VCaP (cell line): ENCODE data around the gene PERCC1.

Experiments used
- H3K27ac ChIP-seq: fragments of 450-650 bp; 2 replicates; pipeline ENCODE4 v1.5.1; 2017
- TF ChIP-seq, protein P1 (sequence below): fragments of 450-650 bp; conservative IDR thresholded peaks from 2 replicates; pipeline ENCODE4 v1.5.1; 2017; ENCODE audit warnings: mild to moderate bottlenecking, moderate library complexity

PERCC1 gene

DNA sequence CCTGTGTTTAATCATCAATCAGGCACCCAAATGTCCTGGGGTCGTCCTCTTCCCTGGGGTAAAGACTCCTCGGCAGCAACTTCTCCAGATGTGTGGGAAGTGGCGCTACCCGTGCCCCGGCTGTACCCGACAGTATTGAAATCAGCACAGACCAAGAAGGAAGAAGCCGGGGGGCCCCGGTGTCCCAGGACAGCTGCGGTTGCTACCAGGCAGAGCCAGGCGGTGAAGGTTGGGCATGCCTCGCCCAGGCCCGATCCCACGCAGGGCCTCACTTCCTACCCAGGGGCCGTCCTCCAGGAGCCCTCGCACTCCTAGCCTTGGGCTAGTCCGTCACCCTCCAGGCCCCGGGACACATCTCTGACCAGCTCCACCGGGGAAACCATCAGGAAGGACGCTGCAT, 22.4 kb downstream of the PERCC1 start:
- TF ChIP-seq, protein P1, sequence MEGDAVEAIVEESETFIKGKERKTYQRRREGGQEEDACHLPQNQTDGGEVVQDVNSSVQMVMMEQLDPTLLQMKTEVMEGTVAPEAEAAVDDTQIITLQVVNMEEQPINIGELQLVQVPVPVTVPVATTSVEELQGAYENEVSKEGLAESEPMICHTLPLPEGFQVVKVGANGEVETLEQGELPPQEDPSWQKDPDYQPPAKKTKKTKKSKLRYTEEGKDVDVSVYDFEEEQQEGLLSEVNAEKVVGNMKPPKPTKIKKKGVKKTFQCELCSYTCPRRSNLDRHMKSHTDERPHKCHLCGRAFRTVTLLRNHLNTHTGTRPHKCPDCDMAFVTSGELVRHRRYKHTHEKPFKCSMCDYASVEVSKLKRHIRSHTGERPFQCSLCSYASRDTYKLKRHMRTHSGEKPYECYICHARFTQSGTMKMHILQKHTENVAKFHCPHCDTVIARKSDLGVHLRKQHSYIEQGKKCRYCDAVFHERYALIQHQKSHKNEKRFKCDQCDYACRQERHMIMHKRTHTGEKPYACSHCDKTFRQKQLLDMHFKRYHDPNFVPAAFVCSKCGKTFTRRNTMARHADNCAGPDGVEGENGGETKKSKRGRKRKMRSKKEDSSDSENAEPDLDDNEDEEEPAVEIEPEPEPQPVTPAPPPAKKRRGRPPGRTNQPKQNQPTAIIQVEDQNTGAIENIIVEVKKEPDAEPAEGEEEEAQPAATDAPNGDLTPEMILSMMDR: no peak
- H3K27ac ChIP-seq: no peak overlapping the region

DNA sequence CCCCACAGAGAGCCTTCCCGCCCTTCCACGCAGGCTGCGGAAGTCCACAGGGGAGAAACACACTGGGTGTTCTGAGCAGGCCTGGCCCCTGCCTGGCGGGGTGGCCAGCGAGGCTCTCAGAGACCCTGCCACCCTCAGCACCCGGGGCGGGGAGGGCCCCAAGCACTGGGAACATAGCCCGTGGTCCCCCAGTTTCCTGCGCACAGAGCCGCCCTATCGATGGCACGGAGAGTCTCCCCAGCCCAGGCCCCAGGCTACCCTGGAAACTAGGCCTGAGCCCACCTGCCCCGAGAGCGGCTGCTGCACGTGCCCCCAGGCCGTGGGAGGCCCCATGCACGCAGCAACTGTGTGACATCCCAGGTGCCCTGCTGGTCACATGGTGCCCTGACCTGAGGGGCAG, 23.7 kb downstream of the PERCC1 start:
- TF ChIP-seq, protein P1: no peak
- no peak overlapping the region for H3K27ac ChIP-seq

DNA sequence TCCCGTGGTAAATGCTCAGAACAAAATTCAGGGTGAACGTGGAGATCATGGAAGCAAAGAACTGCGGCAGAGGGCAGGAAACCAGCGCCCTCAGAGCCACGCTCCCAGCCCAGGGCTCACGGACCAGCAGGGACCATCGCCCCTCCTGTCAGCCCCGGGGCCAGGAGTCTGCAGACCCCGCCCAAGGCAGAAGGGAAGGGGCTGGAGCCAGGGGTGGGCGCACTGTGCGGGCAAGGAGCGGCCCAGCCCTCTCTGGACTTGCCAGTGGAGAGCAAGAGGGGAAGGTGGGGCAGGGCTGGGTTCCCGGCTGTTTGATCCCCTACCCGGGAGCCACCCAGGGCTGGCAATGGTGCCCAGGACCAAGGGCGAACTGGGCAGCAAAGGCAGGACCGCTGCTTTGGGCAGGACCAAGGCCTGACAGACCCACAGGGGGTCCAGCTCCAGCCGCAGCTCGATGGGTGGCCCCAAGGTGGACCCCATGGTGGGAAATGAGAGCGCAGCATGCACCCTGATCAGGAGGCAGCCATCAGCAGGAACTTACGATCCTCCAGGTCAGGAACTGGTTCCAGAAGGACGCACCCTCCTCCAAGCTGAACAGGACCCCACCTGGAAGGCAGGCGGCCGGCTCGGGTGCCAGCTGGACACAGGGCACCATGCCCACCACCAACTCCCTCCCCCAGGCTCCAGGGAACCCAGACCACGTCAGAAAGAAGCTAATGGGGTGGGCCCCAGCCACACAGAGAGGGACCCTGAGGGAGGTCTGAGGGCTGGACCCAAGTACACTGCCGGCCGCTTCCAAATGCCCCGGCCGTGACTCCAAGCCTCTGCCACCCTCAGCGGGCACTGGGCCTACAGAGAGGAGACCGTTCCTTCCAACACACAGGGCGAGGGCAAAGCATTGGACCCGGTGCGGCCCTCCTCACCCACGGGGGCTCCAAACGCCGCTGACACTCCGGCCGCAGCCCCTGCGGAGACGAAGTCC, 24.6 kb downstream of the PERCC1 start:
- H3K27ac ChIP-seq: no peak overlapping the region
- TF ChIP-seq, protein P1: no peak

DNA sequence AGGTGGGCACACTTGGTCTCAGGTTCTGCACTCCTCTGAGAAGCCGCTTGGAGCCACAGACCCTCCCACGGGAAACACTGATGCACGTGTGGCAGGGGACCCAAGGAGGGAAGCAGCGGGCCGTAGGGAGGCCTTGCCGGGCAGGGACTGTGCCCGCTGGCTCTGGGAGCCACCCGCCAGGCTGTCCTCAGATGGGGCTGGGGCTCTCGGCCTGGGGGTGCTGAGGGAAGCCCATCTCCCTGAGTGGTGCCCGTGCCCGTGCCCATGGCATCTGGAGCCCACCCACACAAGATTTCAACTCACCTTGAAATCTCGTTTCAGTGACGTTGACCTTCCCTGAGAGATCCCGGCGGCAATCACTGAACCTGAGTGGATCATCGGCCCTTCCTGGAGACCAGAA, 26.1 kb downstream of the PERCC1 start:
- H3K27ac ChIP-seq: no peak overlapping the region
- TF ChIP-seq, protein P1: no peak

DNA sequence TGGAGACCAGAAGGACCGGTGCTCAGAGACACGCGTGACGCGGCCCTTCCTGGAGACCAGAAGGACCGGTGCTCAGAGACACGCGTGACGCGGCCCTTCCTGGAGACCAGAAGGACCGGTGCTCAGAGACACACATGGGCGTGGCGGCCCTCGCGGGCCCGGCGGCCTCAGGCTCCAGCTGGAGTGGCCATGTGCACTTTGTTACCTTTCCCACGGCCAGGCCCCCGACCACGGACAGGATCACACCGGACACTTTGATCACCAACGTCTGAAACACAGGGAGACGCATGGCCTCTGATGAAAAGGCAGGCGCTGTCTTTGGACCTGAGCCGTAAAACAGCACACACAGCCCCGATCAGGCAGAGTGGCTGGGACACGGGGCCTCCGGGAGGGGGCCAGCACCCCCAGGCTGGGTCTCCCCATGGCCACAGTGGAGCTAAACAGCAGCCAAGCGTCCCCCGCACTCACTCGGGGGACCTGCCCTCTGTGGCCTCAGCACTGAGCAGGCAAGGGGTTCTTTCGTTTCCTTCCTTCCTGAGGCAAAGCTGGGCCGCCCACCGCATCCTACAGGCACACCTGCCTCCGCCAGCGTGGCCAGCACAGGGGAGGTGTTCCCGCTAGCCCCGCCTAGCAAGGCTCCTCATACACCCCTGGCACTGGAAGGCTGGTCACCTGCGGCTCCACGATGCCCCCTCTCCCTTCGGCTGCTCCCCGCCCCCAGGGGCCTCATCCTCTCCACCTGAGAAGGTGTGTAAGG, 26.8 kb downstream of the PERCC1 start:
- H3K27ac ChIP-seq: no peak overlapping the region
- TF ChIP-seq, protein P1: no peak

DNA sequence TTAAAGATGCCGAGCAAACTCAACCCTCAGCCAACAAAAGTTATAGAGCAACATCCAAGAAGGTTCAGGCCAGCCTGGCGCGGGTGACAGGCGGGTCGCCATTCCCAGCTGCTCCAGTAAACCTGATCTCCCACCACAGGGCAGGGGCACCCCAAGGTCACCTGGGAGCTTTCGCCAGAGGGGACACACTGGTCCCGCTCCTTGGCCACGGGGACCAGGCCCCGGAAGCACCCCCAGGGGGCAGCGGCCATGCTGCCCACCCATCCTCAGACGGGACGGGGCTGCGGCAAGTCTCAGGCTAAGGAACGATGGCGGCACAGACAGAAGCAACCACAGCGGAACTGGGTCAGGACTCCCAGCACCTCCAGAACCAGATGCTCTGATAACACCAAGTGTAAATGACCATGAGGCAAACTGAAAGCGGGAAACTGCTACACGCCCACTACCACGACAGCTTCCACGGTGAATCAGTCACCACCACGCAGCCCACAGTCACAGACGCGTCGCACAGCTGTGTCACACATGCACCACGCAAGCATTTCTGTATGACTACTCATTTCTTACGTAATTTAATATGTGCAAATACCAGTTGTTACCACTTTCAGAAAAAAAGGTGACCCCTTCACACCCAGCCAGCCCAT, 27.6 kb downstream of the PERCC1 start:
- H3K27ac ChIP-seq: no peak overlapping the region
- TF ChIP-seq, protein P1: no peak

DNA sequence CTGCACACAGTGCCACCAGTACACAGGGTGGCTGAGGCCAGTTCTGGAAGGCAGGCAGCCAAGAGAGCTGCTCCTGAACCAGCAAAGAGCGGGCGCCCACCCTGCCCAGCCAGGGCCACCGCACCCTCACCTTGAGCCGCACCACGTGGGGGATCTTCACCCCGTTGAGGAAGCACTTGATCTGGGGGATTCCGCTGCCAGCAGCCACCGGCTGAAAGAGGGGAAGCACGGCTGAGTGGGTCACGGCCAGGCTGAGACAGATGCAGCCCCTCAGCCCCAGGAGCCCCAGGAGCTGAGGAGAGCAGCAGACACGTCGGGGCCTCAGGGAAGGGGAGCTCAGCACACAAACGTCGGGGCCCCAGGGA, 28.1 kb downstream of the PERCC1 start:
- TF ChIP-seq, protein P1: no peak
- no peak overlapping the region for H3K27ac ChIP-seq
